ENCODE results near the gene NEURL1B. TPM values are rescaled to one million over a fixed set of nuclear protein-coding genes. Genes with fewer than 3 reads are reported as not detected.

The NEURL1B gene
- total RNA-seq, 4 donors from 2014 or later, result 8.7 to 18.8 (median 15.1) TPM

- intact Hi-C loops (cut with DNase I; ENCODE audit: low total_unique reads) (loop anchor here (5.0 kb wide), 1 partner anchor 34 kb away; no protein-coding TSS in a partner anchor), in situ Hi-C loops (cut with MboI; ENCODE audit: low sequenced_read_pairs in 4 of 4) (loop anchor here (5.0 kb wide), 2 partner anchors 214 to 219 kb away; no protein-coding TSS in a partner anchor)
- no peaks in the 10 kb centered on the region for H3K27me3 ChIP-seq
- no peaks in the 10 kb centered on the region for H3K9me3 ChIP-seq
- DNase-seq (no peak), ATAC-seq (no peak)
- H3K4me1 ChIP-seq, result peaks cover 8 to 25% of the 10 kb centered on the region in 2 donors
- H3K36me3 ChIP-seq, result no peaks in the 10 kb centered on the region
- peak overlapping the region; percentile 71 to 77 (median 76) for H3K27ac ChIP-seq
- no peak for TF ChIP-seq POLR2A (IDR thresholded peaks at IDR 0.05)
- no peak for TF ChIP-seq CTCF (IDR thresholded peaks at IDR 0.05 in 4 of 5, conservative IDR thresholded peaks at IDR 0.05 in 1 of 5)
- peak overlapping the region in 2 of 4 donors; percentile 68 to 71 for H3K4me3 ChIP-seq
These were observed 55.2 kb downstream of the NEURL1B start for GRCh38 chr5:172696171-172696849.

GRCh38 chr5:172697123-172698121 is 56.4 kb downstream of the NEURL1B start:
- peak; percentile 66 to 92 (median 90) for TF ChIP-seq CTCF (IDR thresholded peaks at IDR 0.05 in 4 of 5, conservative IDR thresholded peaks at IDR 0.05 in 1 of 5)
- TF ChIP-seq POLR2A (IDR thresholded peaks at IDR 0.05), result peak in 1 of 2 donors; percentile 31
- H3K27me3 ChIP-seq, result no peaks in the 10 kb centered on the region
- ATAC-seq (peak; percentile 72 to 88), DNase-seq (peak; percentile 77 to 83)
- H3K4me1 ChIP-seq, result peaks cover 8 to 25% of the 10 kb centered on the region in 2 donors
- peak overlapping the region; percentile 71 to 77 (median 76) for H3K27ac ChIP-seq
- peak overlapping the region; percentile 68 to 88 (median 71) for H3K4me3 ChIP-seq
- no peaks in the 10 kb centered on the region for H3K9me3 ChIP-seq
- in situ Hi-C loops (cut with MboI; ENCODE audit: low sequenced_read_pairs in 4 of 4) (loop anchor here (5.0 kb wide), 2 partner anchors 215 to 220 kb away; no protein-coding TSS in a partner anchor), intact Hi-C loops (cut with DNase I; ENCODE audit: low total_unique reads) (loop anchor here (1.0 to 5.0 kb wide), 4 partner anchors 35 to 235 kb away; partner anchors contain the start of gene NEURL1B)
- H3K36me3 ChIP-seq, result no peaks in the 10 kb centered on the region

- no peaks in the 10 kb centered on the region for H3K27me3 ChIP-seq
- DNase-seq, result peak in 1 of 2 donors; percentile 44
- in situ Hi-C loops (cut with MboI; ENCODE audit: low sequenced_read_pairs in 4 of 4), result loop anchor here (5.0 kb wide), 2 partner anchors 217 to 222 kb away; no protein-coding TSS in a partner anchor
These were observed 58.4 kb downstream of the NEURL1B start for GRCh38 chr5:172699423-172699822.

GRCh38 chr5:172699999-172700364 is 58.9 kb downstream of the NEURL1B start:
- no peak for TF ChIP-seq POLR2A (IDR thresholded peaks at IDR 0.05)
- no peak for TF ChIP-seq CTCF (IDR thresholded peaks at IDR 0.05 in 4 of 5, conservative IDR thresholded peaks at IDR 0.05 in 1 of 5)
- Histone ChIP-seq H3K27ac (peak overlapping the region in 3 of 4 donors; percentile 25 to 51 (median 34)), H3K27me3 (no peaks in the 10 kb centered on the region), H3K36me3 (no peaks in the 10 kb centered on the region), H3K9me3 (no peaks in the 10 kb centered on the region), H3K4me1 (peaks cover 8 to 18% of the 10 kb centered on the region in 2 donors), H3K4me3 (no peak overlapping the region)
- ATAC-seq, result peak in 1 of 2 donors; percentile 24
- DNase-seq, result no peak
- in situ Hi-C loops (cut with MboI; ENCODE audit: low sequenced_read_pairs in 4 of 4), result loop anchor here (5.0 to 25.0 kb wide), 5 partner anchors 218 to 587 kb away; partner anchors contain the start of gene BNIP1 (in 1 of the 4)
- intact Hi-C loops (cut with DNase I; ENCODE audit: low total_unique reads), result loop anchor here (5.0 kb wide), 1 partner anchor 38 kb away; no protein-coding TSS in a partner anchor

More at GRCh38 chr5:172699423-172699822, 58.4 kb downstream of the NEURL1B start:
- H3K36me3 ChIP-seq, result no peaks in the 10 kb centered on the region
- intact Hi-C loops (cut with DNase I; ENCODE audit: low total_unique reads), result loop anchor here (5.0 kb wide), 1 partner anchor 37 kb away; no protein-coding TSS in a partner anchor
- no peak for ATAC-seq
- peak overlapping the region in 3 of 4 donors; percentile 34 to 51 (median 39) for H3K27ac ChIP-seq
- H3K9me3 ChIP-seq, result no peaks in the 10 kb centered on the region
- peaks cover 8 to 22% of the 10 kb centered on the region in 2 donors for H3K4me1 ChIP-seq
- no peak overlapping the region for H3K4me3 ChIP-seq
- no peak for TF ChIP-seq POLR2A (IDR thresholded peaks at IDR 0.05)

Data from gastrocnemius medialis (tissue), 4 donors.